EH (cell line): ENCODE data around the gene ITPR3.

ENCODE experiments used
- DNase-seq: peaks from one replicate; pipeline ENCODE4 v3.0.0-alpha.2; 2015; ENCODE audit warnings: low read depth

The ITPR3 gene

DNA sequence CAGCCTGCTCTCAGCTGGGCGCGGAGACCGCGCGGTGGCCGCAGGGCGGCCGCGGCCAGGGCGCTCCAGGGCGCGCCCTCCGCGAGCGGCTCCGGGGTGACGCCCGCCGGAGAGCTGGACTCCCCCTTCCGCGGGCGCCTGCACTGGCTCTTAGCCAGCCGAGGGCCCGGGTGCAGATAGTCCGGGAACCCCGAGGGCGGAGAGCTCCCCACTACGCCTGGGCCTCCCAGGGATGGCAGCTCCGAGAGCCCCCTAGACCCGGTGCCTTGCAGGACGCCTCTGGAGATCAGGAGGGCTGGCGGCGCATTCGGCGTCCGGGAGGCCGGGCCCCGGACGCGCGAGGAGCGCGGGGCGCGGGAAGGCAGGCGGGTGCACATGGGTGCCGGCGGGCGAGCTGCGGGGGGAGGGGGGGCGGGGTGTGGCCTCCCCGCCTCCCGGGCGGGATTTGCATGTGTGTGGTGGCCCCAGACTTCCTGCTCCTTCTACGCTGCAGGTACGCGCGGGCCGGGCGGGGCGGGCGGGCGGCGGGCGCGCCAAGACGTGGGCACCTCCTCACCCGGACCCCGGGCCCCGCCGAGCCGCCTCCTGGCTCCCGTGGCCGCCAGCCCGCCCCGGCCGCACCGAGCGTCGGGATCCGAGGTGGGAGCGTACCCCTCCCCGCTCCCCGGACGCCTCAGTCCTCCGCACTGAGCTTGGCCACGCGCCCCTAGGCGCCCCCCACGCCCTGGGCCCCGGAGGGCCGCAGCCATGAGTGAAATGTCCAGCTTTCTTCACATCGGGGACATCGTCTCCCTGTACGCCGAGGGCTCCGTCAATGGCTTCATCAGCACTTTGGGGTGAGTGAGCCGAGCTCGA is at the start of gene ITPR3:
ITPR3 (plus strand) TSS at position 467 of the 855 bp plus-strand sequence; CDS start at position 748, 281 bp downstream.
- DNase-seq: peak; percentile 58

GRCh38 chr6:33571637-33572316 is 49.3 kb upstream of the ITPR3 start:
- no peak for DNase-seq

DNA sequence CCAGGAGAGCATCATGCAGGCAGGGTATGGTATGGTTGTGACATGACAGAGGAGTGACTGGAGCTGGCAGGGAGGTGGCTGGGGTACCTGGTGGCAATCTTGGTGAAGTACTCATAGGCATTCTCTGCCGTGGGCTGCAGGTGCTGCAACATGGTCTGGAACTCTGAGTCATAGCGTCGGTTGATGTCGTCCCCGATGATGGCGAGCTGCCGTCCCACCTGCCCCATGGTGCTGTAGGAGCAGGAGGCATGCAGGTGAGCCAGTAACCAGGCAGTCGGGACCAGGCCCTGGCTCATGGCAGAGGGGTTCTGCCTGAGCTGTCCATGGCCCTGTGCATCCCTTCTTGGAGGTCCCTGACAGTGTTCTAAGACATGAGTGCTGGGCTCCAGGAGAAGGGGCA is 45.9 kb upstream of the ITPR3 start:
- no peak for DNase-seq

DNA sequence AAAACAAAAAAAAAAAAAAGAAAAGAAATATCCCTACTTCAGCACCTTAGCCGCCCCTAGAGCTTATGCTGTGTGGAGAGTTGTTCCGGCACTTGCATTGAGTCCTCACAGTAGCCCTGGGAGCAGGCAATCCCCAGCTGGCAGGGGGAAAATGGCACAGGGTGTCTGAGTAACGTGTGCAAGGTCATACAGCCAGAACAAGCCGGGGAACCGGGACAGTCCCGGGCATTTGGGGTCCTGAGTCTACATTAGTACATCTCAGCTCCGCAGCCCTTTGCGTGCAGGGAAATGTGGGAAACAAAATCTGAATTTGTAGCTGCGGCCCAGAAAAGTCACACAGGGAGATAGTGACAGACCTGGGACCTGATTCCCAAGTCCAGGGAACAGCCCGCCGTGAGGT is 44.5 kb upstream of the ITPR3 start:
- no peak for DNase-seq

- no peak for DNase-seq
Observed at GRCh38 chr6:33577106-33577535, 44.0 kb upstream of the ITPR3 start.

DNA sequence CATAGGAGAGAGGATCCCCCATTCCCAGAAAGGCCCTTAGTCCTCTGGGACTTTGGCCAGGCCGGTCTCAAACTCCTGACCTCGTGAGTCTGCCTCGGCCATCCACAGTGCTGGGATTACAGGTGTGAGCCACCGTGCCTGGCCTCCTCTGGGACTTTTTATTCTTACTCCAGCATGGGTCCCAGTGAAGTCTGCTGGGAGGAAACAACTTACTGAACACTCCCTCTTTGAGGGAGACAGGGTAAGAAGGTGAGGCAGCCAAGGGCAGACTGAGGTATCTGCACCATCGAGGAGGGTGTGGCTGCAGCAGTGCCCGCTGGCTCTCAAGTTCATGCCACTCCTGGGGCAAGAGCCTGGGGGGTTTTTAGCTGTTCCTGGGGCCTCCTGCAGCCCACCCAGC is 43.4 kb upstream of the ITPR3 start:
- DNase-seq: no peak

DNA sequence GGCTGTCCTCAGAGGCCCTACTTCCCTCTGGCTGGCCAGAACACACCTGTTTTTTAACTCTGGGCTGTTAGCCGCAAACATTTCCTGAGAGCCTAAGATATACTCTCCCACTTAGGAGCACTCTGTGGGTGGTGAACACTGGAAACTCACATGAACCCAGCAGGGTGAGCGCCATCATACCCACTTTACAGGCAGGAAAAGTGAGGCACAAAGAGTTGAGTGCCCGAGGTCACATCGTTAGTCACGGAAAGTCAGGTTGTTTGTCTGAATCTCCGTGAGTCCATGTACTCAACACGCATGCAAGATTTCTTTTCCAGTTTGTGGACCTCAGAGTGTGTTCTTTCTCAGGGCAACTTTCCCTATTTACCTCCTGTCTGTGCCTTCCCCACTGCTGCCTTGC is 43.0 kb upstream of the ITPR3 start:
- DNase-seq: no peak

- DNase-seq: no peak
Observed at GRCh38 chr6:33578588-33579011, 42.5 kb upstream of the ITPR3 start.

DNA sequence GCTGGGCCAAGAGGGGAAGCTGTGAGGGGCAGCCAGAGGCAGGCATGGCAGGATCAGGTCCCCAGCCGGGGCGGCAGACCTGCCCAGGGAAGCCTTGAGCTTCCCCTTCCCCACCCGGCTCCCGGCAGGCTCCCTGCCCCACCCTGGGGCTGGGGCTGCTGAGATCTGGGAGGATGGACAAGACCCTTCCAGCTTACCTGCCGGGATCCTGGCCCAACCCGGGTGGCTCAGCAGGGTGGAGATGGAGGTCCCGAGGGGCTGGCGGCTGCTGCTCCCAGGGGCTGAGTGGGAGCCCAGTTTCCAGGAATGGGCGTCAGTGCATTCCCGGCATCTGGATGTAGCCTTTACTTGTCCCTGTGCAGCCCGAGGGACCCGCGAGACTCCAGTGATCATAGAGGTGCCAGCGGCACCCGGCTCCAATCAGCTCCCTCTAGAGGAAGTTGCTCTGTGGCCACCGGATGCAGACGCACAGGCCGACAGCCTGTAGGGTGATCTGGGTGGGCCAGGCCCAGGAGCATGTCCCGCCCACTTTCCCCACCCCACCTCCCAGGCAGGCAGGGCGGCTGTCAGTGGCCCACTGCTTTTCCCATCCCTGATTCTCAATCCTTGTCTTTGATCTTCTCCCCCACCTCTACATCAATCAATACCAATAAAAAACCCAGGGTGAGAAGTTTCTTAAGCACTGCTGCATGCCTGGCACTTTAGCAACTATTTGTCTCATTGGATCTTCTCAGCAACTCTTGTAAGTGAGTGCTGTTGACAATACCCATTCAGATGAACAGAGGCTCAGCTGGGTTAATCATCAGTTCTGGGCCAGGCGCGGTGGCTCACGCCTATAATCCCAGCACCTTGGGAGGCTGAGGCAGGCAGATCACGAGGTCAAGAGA is 41.1 kb upstream of the ITPR3 start, which contains the start of gene BAK1:
BAK1 (minus strand) TSS at position 449 of the 887 bp plus-strand sequence. CDS start 2,672 bp downstream, outside the sequence.
- peak; percentile 94 for DNase-seq

GRCh38 chr6:33581186-33581585 is 39.9 kb upstream of the ITPR3 start:
- DNase-seq: no peak

DNA sequence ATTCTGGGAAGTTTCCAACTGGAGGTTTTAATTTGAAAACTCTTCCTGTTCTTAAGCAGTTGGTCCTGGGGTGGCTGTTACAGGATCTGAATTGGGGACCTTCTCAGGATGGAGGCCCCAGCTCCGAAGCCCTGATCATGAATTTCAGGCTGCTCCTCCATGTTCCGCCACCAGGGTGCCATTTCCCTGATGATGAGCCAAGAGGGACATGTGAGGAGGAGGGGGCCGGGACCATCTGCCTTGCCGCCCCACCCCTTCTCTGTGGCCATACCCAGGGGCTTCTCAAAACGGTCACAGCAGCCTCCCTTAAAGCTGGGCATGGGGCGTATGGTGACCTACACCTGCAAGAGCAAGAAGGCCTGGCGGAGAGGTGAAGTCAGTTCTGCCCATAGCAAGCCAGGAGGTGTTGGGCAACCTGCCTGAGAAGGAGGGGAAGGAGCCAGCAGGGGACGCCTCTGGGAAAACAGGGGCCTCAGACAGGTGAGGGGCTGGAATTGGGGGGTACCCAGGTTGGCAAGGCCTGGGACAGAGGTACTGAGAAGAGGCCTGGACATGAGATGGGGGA is 37.4 kb upstream of the ITPR3 start:
- no peak for DNase-seq

DNA sequence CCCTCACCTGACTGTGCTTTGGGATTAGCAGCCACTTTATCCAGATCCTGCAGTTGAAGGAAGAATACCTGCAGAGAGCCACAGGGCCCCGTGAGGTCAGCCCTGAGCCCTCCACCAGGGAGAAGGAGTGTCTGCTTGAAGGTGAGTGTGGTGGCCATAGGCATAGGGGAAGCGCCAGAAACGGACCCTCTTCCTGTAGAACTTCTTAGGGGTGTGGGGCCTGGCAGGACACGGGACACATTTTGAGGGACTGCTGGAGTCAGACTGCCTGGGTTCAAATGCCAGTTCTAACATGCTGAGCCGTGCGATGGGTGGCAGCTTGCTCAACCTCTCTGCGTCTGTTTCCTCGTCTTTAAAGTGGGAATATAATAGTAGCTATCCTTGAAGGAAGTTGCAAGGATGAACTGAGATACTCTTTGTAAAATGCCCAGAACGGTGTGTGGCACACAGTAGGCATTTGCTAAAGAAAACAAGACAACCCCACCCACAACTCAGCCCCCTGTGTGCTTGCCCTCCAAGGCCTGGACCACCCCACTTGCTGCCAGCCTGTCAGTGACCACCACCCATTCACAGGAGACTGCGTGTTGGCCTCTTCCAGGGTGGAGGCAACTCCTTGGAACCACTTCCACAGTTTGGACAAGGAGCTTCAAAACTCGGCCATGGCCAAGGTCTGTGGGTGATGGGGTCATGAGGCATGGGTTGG is 36.3 kb upstream of the ITPR3 start:
- no peak for DNase-seq

DNA sequence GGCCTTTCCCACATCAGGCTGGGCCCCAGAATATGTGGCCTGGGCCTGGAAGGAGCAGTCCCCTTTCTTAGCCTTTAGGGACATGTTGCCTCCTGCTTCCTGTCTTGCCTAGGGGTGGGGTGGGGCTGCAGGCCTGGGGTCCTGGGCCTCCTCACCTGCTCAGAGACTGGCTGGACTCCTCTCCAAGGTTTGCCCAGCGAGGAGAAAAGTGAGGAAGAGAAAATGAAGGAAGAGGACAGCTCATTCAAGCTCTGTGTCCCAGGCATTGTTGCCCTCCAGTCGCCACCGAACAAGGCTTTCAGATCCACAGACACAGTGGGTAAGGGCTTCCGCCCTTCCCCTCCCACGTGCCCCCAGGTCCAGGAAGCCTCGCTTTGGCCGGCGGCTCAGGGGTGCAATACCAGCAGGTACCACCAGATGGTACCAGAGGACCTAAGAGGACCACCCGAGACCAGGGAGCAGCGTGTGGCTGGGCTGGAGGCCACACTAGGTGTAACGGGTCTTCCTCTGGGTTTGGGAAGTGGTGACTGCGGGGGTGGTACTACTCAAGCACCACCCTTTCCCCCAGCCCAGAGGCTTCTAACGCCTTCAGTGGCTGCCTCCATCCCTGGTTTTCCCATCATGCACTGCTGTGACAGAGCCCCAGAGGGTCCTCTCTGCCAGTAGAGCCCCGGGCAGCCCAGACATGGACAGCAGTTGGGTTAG is 35.6 kb upstream of the ITPR3 start:
- peak; percentile 73 for DNase-seq

- DNase-seq: no peak
Observed at GRCh38 chr6:33586108-33586640, 34.9 kb upstream of the ITPR3 start.

GRCh38 chr6:33587529-33587928 is 33.6 kb upstream of the ITPR3 start:
- no peak for DNase-seq

GRCh38 chr6:33588894-33589293 is 32.2 kb upstream of the ITPR3 start:
- DNase-seq: no peak

DNA sequence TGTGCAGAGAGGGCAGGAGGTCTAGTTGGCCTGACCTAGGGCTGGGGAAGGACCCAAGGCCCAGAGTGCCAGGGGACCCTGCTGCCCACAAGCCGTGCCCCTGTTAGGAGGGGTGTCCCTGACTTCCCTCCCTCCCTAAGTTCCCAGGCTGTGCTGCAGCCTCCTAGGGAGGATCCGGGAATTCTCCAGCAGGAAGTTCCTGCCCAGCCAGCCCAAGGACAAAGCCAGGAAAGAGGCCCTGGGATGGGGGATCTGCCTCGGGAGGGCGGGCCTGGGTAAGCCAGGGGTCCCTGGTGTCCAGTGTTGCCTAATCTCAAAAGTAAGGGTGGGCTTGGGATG is 31.8 kb upstream of the ITPR3 start:
- DNase-seq: no peak

GRCh38 chr6:33589731-33590530 is 31.2 kb upstream of the ITPR3 start:
- peak; percentile 86 for DNase-seq

GRCh38 chr6:33590531-33591198 is 30.5 kb upstream of the ITPR3 start:
- no peak for DNase-seq
